Vagina (tissue), 2 donors: Measurements from ENCODE around the gene GUF1. TPM values are rescaled to one million over a fixed set of nuclear protein-coding genes. Genes with fewer than 3 reads are reported as not detected.

Experiments used
- DNase-seq, 2 donors: peaks; one replicate each; pipeline ENCODE4 v3.0.0-alpha.2; 2017; ENCODE audit errors: extremely low spot score in 2 of 2
- H3K27ac ChIP-seq: fragments of 200-600 bp; sonication (generic); one replicate; pipeline ENCODE4 v1.5.1; 2019
- H3K27me3 ChIP-seq: fragments of 200-600 bp; sonication (generic); one replicate; pipeline ENCODE4 v1.5.1; 2019
- H3K36me3 ChIP-seq, 2 donors: fragments of 200-600 bp; sonication (generic); one replicate each; pipeline ENCODE4 v1.5.1; 2017 to 2019
- H3K4me1 ChIP-seq: fragments of 200-600 bp; sonication (generic); one replicate; pipeline ENCODE4 v1.5.1; 2019
- H3K4me3 ChIP-seq, 2 donors: fragments of 200-600 bp; sonication (generic); 1 replicate in 1 of 2; 2 replicates in 1 of 2; pipeline ENCODE4 v1.5.1; 2016 to 2019
- H3K9me3 ChIP-seq: fragments of 200-600 bp; sonication (generic); one replicate; pipeline ENCODE4 v1.5.1; 2019
- POLR2A ChIP-seq, 2 donors: fragments of 450-650 bp; IDR thresholded peaks; one replicate each; pipeline ENCODE4 v1.6.1; 2017; ENCODE audit warnings: antibody characterized with exemption in 2 of 2, mild to moderate bottlenecking in 2 of 2, moderate library complexity in 2 of 2
- POLR2AphosphoS5 ChIP-seq, 2 donors: sonication (generic); formaldehyde crosslinking; IDR thresholded peaks; one replicate each; pipeline ENCODE4 v1.9.0; 2017; ENCODE audit warnings: antibody characterized with exemption in 2 of 2, mild to moderate bottlenecking in 2 of 2, low read depth in 1 of 2; ENCODE audit not compliant: insufficient read depth in 1 of 2
- intact Hi-C: fragments of 100-400 bp; cut with DNase I; formaldehyde crosslinking; loops from one replicate; pipeline ENCODE4 v1.15.1; 2023
- total RNA-seq: library from RNA; depleted of rRNA; stranded (reverse); fragments of >200 nt; gene quantifications from one replicate; pipeline ENCODE4 v1.2.3, GENCODE V29; 2016
- TF ChIP-seq, protein P1 (sequence below), 3 experiments: fragments of 450-650 bp in 2 of 3; fragments of 200-600 bp in 1 of 3; sonication (generic) in 1 of 3; IDR thresholded peaks; one replicate each; pipeline ENCODE4 v1.5.1; 2017 to 2019; ENCODE audit warnings: antibody characterized with exemption in 3 of 3, mild to moderate bottlenecking in 2 of 3, moderate library complexity in 2 of 3

GUF1 gene
- total RNA-seq, 1 donor from 2014 or later: 11.5 TPM

DNA sequence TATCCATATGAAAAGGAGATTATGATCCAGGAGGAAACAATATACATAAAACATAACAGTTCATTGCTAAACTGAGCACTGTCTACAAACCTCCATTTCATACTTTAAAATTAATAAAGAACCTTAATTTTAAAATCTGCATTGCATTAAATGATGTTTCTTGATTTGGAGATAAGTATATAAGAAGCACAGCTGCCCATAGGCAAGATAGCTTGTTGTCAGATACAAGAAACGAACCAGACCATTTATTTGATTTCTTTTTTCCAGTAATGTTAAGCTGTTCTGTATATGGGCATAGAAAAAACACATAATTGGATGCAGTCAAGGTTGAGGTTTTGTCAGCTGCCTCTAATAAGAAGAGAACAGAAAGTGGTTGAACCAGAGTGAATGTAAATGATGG is 6.4 kb downstream of the GUF1 start:
- Histone ChIP-seq H3K36me3 (peaks cover 0 to 19% of the 10 kb centered on the region in 2 donors), H3K27me3 (no peaks in the 10 kb centered on the region), H3K4me3 (no peak overlapping the region), H3K4me1 (peaks cover 13% of the 10 kb centered on the region), H3K9me3 (no peaks in the 10 kb centered on the region), H3K27ac (no peak overlapping the region)
- DNase-seq: no peak
- intact Hi-C loops: no loop called here
- no peak for TF ChIP-seq POLR2A (IDR thresholded peaks at IDR 0.05)
- TF ChIP-seq, protein P1, sequence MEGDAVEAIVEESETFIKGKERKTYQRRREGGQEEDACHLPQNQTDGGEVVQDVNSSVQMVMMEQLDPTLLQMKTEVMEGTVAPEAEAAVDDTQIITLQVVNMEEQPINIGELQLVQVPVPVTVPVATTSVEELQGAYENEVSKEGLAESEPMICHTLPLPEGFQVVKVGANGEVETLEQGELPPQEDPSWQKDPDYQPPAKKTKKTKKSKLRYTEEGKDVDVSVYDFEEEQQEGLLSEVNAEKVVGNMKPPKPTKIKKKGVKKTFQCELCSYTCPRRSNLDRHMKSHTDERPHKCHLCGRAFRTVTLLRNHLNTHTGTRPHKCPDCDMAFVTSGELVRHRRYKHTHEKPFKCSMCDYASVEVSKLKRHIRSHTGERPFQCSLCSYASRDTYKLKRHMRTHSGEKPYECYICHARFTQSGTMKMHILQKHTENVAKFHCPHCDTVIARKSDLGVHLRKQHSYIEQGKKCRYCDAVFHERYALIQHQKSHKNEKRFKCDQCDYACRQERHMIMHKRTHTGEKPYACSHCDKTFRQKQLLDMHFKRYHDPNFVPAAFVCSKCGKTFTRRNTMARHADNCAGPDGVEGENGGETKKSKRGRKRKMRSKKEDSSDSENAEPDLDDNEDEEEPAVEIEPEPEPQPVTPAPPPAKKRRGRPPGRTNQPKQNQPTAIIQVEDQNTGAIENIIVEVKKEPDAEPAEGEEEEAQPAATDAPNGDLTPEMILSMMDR (IDR thresholded peaks at IDR 0.05): no peak
- TF ChIP-seq POLR2AphosphoS5 (IDR thresholded peaks at IDR 0.05; ENCODE audit: insufficient read depth in 1 of 2, low read depth in 1 of 2): no peak

DNA sequence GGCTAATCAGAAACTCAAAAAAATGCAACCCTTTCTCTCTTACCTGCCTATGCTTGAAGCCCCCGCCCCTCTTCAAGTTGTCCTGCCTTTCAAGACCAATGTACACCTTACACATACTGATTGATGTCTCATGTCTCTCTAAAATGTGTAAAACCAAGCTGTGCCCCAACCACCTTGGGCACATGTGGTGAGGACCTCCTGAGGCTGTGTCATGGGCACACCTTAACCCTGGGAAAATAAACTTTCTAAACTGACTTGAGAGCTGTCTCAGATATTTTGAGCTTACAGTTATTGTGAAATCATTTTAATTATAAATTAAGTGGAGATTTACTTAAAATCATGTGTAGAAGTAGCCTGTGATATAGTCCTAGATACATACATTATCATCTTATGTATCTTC is 22.2 kb downstream of the GUF1 start:
- no peaks in the 10 kb centered on the region for H3K9me3 ChIP-seq
- peaks cover 0 to 52% of the 10 kb centered on the region in 2 donors for H3K36me3 ChIP-seq
- TF ChIP-seq POLR2AphosphoS5 (IDR thresholded peaks at IDR 0.05; ENCODE audit: insufficient read depth in 1 of 2, low read depth in 1 of 2) (no peak), POLR2A (IDR thresholded peaks at IDR 0.05) (no peak)
- TF ChIP-seq, protein P1 (IDR thresholded peaks at IDR 0.05): no peak
- no peaks in the 10 kb centered on the region for H3K27me3 ChIP-seq
- no peaks in the 10 kb centered on the region for H3K4me1 ChIP-seq
- intact Hi-C loops: no loop called here
- no peak for DNase-seq
- no peak overlapping the region for H3K4me3 ChIP-seq
- no peak overlapping the region for H3K27ac ChIP-seq

DNA sequence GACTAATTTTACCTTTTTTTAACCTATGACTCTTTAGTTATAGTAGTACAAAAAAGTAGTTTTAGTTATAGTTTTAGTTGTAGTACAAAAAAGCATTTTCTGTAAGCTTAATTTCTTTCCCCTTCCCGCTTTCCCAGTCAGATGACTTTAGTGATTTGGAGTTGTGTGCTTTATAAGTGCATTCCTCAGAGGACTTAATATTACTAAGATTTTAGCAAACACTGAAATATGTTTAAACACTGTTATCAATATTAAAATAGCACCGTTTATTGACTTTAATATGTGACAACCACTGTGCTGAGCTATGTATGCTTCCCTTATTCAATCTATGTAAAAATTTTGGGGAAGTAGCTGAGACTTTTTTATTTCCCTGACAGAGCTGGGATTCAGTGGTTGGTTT is 22.8 kb downstream of the GUF1 start:
- Histone ChIP-seq H3K4me1 (no peaks in the 10 kb centered on the region), H3K27me3 (no peaks in the 10 kb centered on the region), H3K36me3 (peaks cover 0 to 49% of the 10 kb centered on the region in 2 donors), H3K9me3 (no peaks in the 10 kb centered on the region), H3K4me3 (no peak overlapping the region), H3K27ac (no peak overlapping the region)
- intact Hi-C loops: no loop called here
- no peak for DNase-seq
- TF ChIP-seq, protein P1 (IDR thresholded peaks at IDR 0.05): no peak
- TF ChIP-seq POLR2AphosphoS5 (IDR thresholded peaks at IDR 0.05; ENCODE audit: insufficient read depth in 1 of 2, low read depth in 1 of 2) (no peak), POLR2A (IDR thresholded peaks at IDR 0.05) (no peak)

DNA sequence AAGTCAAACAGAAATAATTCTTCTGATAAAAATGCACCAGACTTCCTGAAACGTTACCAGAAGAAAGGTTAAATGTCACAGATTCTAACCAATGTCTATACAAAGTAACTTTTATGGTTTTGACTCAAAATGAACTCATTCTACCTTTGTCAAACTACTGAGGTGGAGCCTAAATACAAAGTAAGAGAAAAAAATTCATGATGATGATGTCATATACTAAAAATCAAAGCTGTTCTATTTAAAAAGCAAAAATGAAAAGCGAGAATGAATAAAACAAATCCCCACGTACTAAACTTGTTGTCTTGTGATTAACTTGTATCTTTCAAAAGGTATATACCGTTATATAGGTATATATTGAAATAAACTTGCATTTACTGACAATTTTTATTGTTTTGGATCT is 26.5 kb downstream of the GUF1 start:
- Histone ChIP-seq H3K4me1 (no peaks in the 10 kb centered on the region), H3K4me3 (no peak overlapping the region), H3K9me3 (no peaks in the 10 kb centered on the region), H3K27ac (no peak overlapping the region), H3K36me3 (peaks cover 0 to 31% of the 10 kb centered on the region in 2 donors), H3K27me3 (no peaks in the 10 kb centered on the region)
- intact Hi-C loops: no loop called here
- TF ChIP-seq POLR2A (IDR thresholded peaks at IDR 0.05): no peak
- TF ChIP-seq, protein P1 (IDR thresholded peaks at IDR 0.05): no peak
- no peak for TF ChIP-seq POLR2AphosphoS5 (IDR thresholded peaks at IDR 0.05; ENCODE audit: insufficient read depth in 1 of 2, low read depth in 1 of 2)
- no peak for DNase-seq

DNA sequence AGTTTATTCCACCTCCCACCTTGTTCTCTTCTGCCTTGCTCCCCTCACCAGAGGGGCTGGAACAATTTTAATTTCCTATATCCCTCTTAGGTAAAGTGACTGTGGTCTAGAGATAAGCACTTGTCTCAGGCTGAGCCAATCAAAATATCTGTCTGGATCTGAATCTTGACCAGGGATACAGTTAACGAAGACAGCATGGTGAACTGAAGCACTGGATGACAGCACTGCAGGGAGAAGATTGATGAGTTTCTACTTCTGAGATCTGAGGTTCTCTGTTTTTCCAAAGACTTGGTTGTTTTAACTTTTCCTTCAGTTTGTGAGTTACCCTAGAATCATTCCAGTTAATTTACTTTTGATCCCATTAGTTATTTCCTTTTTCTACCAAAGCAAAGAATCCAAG is 34.9 kb downstream of the GUF1 start:
- Histone ChIP-seq H3K27ac (no peak overlapping the region), H3K36me3 (no peaks in the 10 kb centered on the region), H3K4me1 (no peaks in the 10 kb centered on the region), H3K4me3 (no peak overlapping the region), H3K9me3 (no peaks in the 10 kb centered on the region), H3K27me3 (no peaks in the 10 kb centered on the region)
- intact Hi-C loops: no loop called here
- TF ChIP-seq, protein P1 (IDR thresholded peaks at IDR 0.05): no peak
- TF ChIP-seq POLR2AphosphoS5 (IDR thresholded peaks at IDR 0.05; ENCODE audit: insufficient read depth in 1 of 2, low read depth in 1 of 2) (no peak), POLR2A (IDR thresholded peaks at IDR 0.05) (no peak)
- DNase-seq: no peak
